Gastrocnemius medialis (tissue), 4 donors: ENCODE measurements around the gene LRIG1. TPM values are rescaled to one million over a fixed set of nuclear protein-coding genes. Genes with fewer than 3 reads are reported as not detected.

ENCODE experiments used
- ATAC-seq, 2 donors: fragments of 150-250 bp; one replicate each; pipeline ENCODE4 v1.9.1; 2016
- DNase-seq, 2 donors: peaks; one replicate each; pipeline ENCODE4 v3.0.0-alpha.2; 2019
- H3K27ac ChIP-seq, 4 donors: fragments of 200-600 bp; sonication (generic); 1 replicate in 1 of 4; 2 replicates in 3 of 4; pipeline ENCODE4 v1.5.1; 2016 to 2018; ENCODE audit warnings: mild to moderate bottlenecking in 2 of 4, moderate library complexity in 1 of 4
- H3K27me3 ChIP-seq, 3 donors: fragments of 200-600 bp; sonication (generic) in 2 of 3; 1 replicate in 1 of 3; 2 replicates in 2 of 3; pipeline versions ENCODE4 v1.5.1 to v1.6.0; 2016 to 2019; ENCODE audit warnings: mild to moderate bottlenecking in 1 of 3, moderate library complexity in 1 of 3
- H3K36me3 ChIP-seq, 2 donors: fragments of 200-600 bp; sonication (generic) in 1 of 2; one replicate each; pipeline ENCODE4 v1.5.1; 2017 to 2018
- H3K4me1 ChIP-seq, 2 donors: fragments of 200-600 bp; sonication (generic) in 1 of 2; one replicate each; pipeline ENCODE4 v1.5.1; 2016 to 2017; ENCODE audit warnings: mild to moderate bottlenecking in 2 of 2
- H3K4me3 ChIP-seq, 4 donors: fragments of 200-600 bp; sonication (generic) in 3 of 4; 1 replicate in 1 of 4; 2 replicates in 3 of 4; pipeline ENCODE4 v1.5.1; 2016 to 2019; ENCODE audit warnings: mild to moderate bottlenecking in 2 of 4
- H3K9me3 ChIP-seq, 3 donors: fragments of 200-600 bp; sonication (generic) in 2 of 3; 1 replicate in 1 of 3; 2 replicates in 2 of 3; pipeline ENCODE4 v1.5.1; 2016 to 2019
- POLR2A ChIP-seq, 2 donors: fragments of 450-650 bp; IDR thresholded peaks; one replicate each; pipeline ENCODE4 v1.6.1; 2017; ENCODE audit warnings: antibody characterized with exemption in 2 of 2, mild to moderate bottlenecking in 2 of 2, moderate library complexity in 2 of 2
- in situ Hi-C, 4 donors: fragments of 200-750 bp; cut with MboI; loops; one replicate each; pipeline versions ENCODE4 v1.15.0 to v1.8.0; 2017; ENCODE audit warnings: low sequenced_read_pairs in 4 of 4
- intact Hi-C: fragments of 100-400 bp; cut with DNase I; formaldehyde crosslinking; loops from one replicate; pipeline ENCODE4 v1.15.1; 2023; ENCODE audit warnings: low total_unique reads
- total RNA-seq, 4 donors: library from RNA; depleted of rRNA; stranded (reverse); fragments of >200 nt; gene quantifications; one replicate each; pipeline versions ENCODE4 v1.1.0 to v1.2.3, GENCODE V29; 2016
- TF ChIP-seq, protein P1 (sequence below), 5 experiments: fragments of 450-650 bp in 3 of 5; fragments of 200-600 bp in 2 of 5; sonication (generic) in 2 of 5; IDR thresholded peaks in 4 of 5; conservative IDR thresholded peaks in 1 of 5; 1 replicate in 4 of 5; 2 replicates in 1 of 5; pipeline ENCODE4 v1.5.1; 2016 to 2019; ENCODE audit warnings: antibody characterized with exemption in 5 of 5, mild to moderate bottlenecking in 3 of 5, moderate library complexity in 3 of 5

LRIG1 gene
- total RNA-seq, 4 donors from 2014 or later, result 45.3 to 103 (median 58.6) TPM

DNA sequence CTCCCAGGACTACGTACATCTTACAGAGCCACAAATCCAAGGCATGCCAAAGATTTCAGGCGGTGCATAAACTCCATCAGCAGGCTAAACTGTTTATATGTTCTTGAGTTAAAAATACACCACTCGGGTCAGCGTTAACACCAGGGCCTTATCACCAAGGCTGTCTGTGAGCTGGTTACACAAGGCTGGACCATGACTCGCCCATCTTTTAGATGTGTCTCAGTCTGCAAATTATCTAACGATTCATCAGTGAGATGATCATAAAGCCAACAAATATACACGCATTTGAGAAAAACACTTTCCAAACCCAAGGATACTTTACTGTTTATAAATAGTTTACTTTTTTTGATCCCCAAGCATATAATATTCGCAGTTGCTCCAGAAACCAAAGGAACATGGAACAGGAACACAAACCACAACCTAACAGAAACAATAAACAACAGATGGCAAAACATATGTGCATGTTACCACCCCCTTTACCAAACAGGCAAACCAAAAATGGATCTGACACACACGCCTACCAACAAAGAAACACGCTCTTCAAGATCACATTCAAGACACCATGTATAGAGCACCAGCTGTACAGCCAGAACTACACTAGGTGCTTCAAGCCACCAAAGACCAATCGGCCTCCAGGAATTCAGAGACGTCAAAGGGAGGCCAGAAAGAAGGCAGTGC, 15.4 kb downstream of the LRIG1 start:
- no peak for TF ChIP-seq POLR2A (IDR thresholded peaks at IDR 0.05)
- TF ChIP-seq, protein P1, sequence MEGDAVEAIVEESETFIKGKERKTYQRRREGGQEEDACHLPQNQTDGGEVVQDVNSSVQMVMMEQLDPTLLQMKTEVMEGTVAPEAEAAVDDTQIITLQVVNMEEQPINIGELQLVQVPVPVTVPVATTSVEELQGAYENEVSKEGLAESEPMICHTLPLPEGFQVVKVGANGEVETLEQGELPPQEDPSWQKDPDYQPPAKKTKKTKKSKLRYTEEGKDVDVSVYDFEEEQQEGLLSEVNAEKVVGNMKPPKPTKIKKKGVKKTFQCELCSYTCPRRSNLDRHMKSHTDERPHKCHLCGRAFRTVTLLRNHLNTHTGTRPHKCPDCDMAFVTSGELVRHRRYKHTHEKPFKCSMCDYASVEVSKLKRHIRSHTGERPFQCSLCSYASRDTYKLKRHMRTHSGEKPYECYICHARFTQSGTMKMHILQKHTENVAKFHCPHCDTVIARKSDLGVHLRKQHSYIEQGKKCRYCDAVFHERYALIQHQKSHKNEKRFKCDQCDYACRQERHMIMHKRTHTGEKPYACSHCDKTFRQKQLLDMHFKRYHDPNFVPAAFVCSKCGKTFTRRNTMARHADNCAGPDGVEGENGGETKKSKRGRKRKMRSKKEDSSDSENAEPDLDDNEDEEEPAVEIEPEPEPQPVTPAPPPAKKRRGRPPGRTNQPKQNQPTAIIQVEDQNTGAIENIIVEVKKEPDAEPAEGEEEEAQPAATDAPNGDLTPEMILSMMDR (IDR thresholded peaks at IDR 0.05 in 4 of 5, conservative IDR thresholded peaks at IDR 0.05 in 1 of 5), result no peak
- H3K27ac ChIP-seq, result peak overlapping the region; percentile 92 to 96 (median 94)
- in situ Hi-C loops, result no loop called here
- intact Hi-C loops, result loop anchor here (2.0 kb wide), 2 partner anchors 13 to 59 kb away; no protein-coding TSS in a partner anchor
- no peaks in the 10 kb centered on the region for H3K27me3 ChIP-seq
- H3K4me3 ChIP-seq, result no peak overlapping the region
- peak; percentile 35 for DNase-seq
- ATAC-seq, result peak in 1 of 2 donors; percentile 37
- no peaks in the 10 kb centered on the region for H3K9me3 ChIP-seq
- H3K4me1 ChIP-seq, result peaks cover 93 to 97% of the 10 kb centered on the region in 2 donors
- H3K36me3 ChIP-seq, result no peaks in the 10 kb centered on the region

DNA sequence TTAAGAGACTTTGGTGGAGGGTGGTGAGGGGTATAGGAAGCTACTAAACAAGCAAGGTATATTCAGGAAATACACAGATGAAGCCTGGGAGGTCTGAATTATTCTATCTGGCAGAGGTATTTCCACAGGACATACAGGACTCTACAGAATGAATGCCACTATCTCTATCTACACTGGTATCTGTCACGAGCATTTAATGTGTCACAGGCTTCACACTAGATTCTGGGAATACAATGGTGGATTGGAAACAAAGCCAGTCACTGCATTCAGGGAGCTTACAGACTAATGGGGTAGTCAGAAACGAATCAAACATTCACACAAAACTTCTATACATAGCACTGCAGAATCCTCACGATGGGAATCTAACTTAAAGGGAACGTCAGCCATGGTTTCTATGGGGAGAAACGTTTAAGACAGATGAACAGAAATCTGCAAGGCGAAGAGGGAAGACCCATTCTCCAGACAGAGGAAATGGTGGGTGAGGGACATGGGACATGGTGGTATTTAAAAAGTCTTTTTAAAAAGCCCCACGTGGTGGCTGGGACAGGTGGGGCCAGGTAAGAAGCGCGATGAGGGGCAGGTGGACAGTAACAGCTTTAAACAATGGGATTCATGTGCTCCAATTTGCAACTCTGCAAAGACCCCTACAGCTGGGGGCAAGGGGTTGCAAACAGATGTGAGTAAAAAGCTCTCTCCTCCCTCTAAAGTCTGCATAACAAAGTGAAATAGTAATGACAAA, 16.5 kb downstream of the LRIG1 start:
- H3K36me3 ChIP-seq, result no peaks in the 10 kb centered on the region
- no peaks in the 10 kb centered on the region for H3K9me3 ChIP-seq
- intact Hi-C loops (loop anchor here (2.0 kb wide), 2 partner anchors 15 to 57 kb away; no protein-coding TSS in a partner anchor), in situ Hi-C loops (no loop called here)
- peak overlapping the region; percentile 92 to 96 (median 94) for H3K27ac ChIP-seq
- H3K27me3 ChIP-seq, result no peaks in the 10 kb centered on the region
- TF ChIP-seq, protein P1 (IDR thresholded peaks at IDR 0.05 in 4 of 5, conservative IDR thresholded peaks at IDR 0.05 in 1 of 5), result no peak
- DNase-seq (no peak), ATAC-seq (no peak)
- peaks cover 88 to 92% of the 10 kb centered on the region in 2 donors for H3K4me1 ChIP-seq
- H3K4me3 ChIP-seq, result no peak overlapping the region

DNA sequence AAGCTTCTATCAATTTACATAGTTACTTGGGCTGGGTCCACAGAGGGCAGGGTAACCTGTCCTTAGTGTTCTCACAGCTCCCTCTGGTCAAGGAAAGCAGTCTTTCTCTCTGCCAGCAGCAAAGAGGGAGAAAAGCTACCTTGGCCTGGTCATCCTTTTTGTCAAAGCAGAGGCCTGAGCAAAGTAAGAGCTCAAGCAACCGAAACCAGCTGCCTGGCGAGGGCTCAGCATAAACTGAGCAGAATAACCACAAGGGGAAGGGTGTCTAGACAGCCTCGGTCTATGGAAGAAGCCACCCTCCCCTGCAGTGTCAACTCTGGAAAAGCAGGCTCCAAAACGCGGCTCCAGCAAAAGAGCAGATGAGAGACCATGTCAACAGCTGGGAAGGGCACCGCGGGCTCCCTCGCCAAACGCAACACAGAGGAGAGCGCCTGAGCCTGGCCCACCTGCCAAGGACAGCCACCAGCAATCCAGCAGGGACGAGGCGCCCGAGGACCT, 17.4 kb downstream of the LRIG1 start:
- TF ChIP-seq, protein P1 (IDR thresholded peaks at IDR 0.05 in 4 of 5, conservative IDR thresholded peaks at IDR 0.05 in 1 of 5), result no peak
- no peak for TF ChIP-seq POLR2A (IDR thresholded peaks at IDR 0.05)
- H3K27ac ChIP-seq, result peak overlapping the region; percentile 92 to 96 (median 94)
- no peaks in the 10 kb centered on the region for H3K27me3 ChIP-seq
- peaks cover 90 to 93% of the 10 kb centered on the region in 2 donors for H3K4me1 ChIP-seq
- no peaks in the 10 kb centered on the region for H3K36me3 ChIP-seq
- H3K4me3 ChIP-seq, result peak overlapping the region; percentile 26 to 38 (median 30)
- in situ Hi-C loops (no loop called here), intact Hi-C loops (loop anchor here (2.0 kb wide), 1 partner anchor 27 kb away; no protein-coding TSS in a partner anchor)
- no peaks in the 10 kb centered on the region for H3K9me3 ChIP-seq
- ATAC-seq (peak; percentile 50 to 64), DNase-seq (peak; percentile 78 to 83)

DNA sequence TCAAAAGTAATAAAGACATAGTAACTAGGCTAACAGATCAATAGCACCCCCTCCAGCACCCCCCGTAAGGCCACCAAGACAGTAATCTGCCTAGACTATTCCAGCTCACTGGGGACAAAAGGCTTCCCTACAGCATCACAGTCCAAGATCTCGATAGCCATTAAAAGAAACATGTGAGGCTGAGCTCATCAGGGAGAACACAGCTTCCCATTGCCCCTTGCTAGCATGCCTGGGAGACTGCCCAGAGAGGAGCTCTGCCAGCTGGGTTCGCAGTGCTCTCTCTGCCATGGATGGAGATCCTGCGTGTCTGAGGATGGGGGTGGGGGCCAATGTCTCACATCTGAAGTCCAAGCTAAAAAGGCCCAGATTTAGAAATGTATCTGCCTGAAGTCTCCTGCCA, 17.8 kb downstream of the LRIG1 start:
- H3K27me3 ChIP-seq, result no peaks in the 10 kb centered on the region
- in situ Hi-C loops, result no loop called here
- no peaks in the 10 kb centered on the region for H3K9me3 ChIP-seq
- DNase-seq (peak; percentile 81 to 82), ATAC-seq (peak; percentile 82 to 83)
- peak overlapping the region; percentile 92 to 96 (median 94) for H3K27ac ChIP-seq
- intact Hi-C loops, result loop anchor here (2.0 kb wide), 1 partner anchor 26 kb away; no protein-coding TSS in a partner anchor
- peaks cover 92% of the 10 kb centered on the region in 2 donors for H3K4me1 ChIP-seq
- peak overlapping the region; percentile 26 to 38 (median 30) for H3K4me3 ChIP-seq
- no peak for TF ChIP-seq POLR2A (IDR thresholded peaks at IDR 0.05)
- TF ChIP-seq, protein P1 (IDR thresholded peaks at IDR 0.05 in 4 of 5, conservative IDR thresholded peaks at IDR 0.05 in 1 of 5), result no peak
- no peaks in the 10 kb centered on the region for H3K36me3 ChIP-seq
